H1 (cell line): ENCODE data around the gene EML1. TPM values are rescaled to one million over a fixed set of nuclear protein-coding genes. Genes with fewer than 3 reads are reported as not detected.

ENCODE experiments used
- CTCF ChIA-PET: fragments of 300-600 bp; sonication (Branson Sonifier 250); formaldehyde crosslinking; loops from one replicate; lab custom pipeline; 2021; ENCODE audit not compliant: partially characterized antibody; lab: Charles Lee
- POLR2A ChIA-PET: fragments of 300-600 bp; sonication (Branson Sonifier 250); formaldehyde crosslinking; loops from one replicate; lab custom pipeline; 2021; ENCODE audit warnings: inconsistent platforms; ENCODE audit not compliant: partially characterized antibody; lab: Charles Lee
- DNase-seq, 2 experiments: peaks; one replicate each; pipeline versions ENCODE4 v3.0.0 to v3.0.0-alpha.2; 2010 to 2022; ENCODE audit warnings: low spot score in 2 of 2, low read depth in 1 of 2, mixed read lengths in 1 of 2
- FAIRE-seq: peaks from 2 replicates; lab custom pipeline; 2011; peaks lifted over from hg19 to GRCh38; lab: Jason Lieb, UNC
- H2AFZ ChIP-seq: 2 replicates; pipeline ENCODE4 v1.8.1; 2012; ENCODE audit warnings: low read length, inconsistent platforms
- H2AK5ac ChIP-seq: 2 replicates; pipeline ENCODE4 v1.6.1; 2013; ENCODE audit warnings: low read depth, low read length
- H2BK120ac ChIP-seq: replicated peaks from 2 replicates; pipeline ENCODE3; 2013; ENCODE audit warnings: low read depth, low read length, inconsistent platforms
- H2BK12ac ChIP-seq: 2 replicates; pipeline ENCODE4 v1.6.1; 2013; ENCODE audit warnings: low read depth, low read length
- H2BK15ac ChIP-seq: 2 replicates; pipeline ENCODE4 v1.6.1; 2013; ENCODE audit warnings: low read length
- H2BK20ac ChIP-seq: 2 replicates; pipeline ENCODE4 v1.6.1; 2013; ENCODE audit warnings: low read length
- H2BK5ac ChIP-seq: 2 replicates; pipeline ENCODE4 v1.6.1; 2013; ENCODE audit warnings: low read depth, low read length
- H3K14ac ChIP-seq: 2 replicates; pipeline ENCODE4 v1.6.1; 2013; ENCODE audit warnings: inconsistent platforms; ENCODE audit not compliant: insufficient read length
- H3K18ac ChIP-seq: 2 replicates; pipeline ENCODE4 v1.6.1; 2013; ENCODE audit warnings: low read length; ENCODE audit errors: extremely low read depth
- H3K23ac ChIP-seq: 2 replicates; pipeline ENCODE4 v1.6.1; 2013; ENCODE audit warnings: inconsistent platforms; ENCODE audit not compliant: insufficient read length
- H3K23me2 ChIP-seq: 2 replicates; pipeline ENCODE4 v1.6.1; 2013; ENCODE audit warnings: low read depth, low read length
- H3K27ac ChIP-seq: 2 replicates; pipeline ENCODE4 v1.6.1; 2011; ENCODE audit warnings: low read depth, low read length, inconsistent platforms
- H3K27me3 ChIP-seq, 4 experiments: replicated peaks in 1 of 4; 1 replicate in 1 of 4; 2 replicates in 3 of 4; pipeline versions ENCODE4 v1.6.1 to v1.8.1; 2011 to 2013; ENCODE audit warnings: low read length in 3 of 4, mild to moderate bottlenecking in 3 of 4, inconsistent platforms in 2 of 4, mixed read lengths in 2 of 4, moderate library complexity in 1 of 4; ENCODE audit not compliant: control insufficient read depth in 3 of 4, insufficient read depth in 3 of 4; ENCODE audit errors: extremely low read depth in 1 of 4
- H3K36me3 ChIP-seq, 4 experiments: 2 replicates each; pipeline versions ENCODE4 v1.6.1 to v1.8.1; 2011 to 2013; ENCODE audit warnings: mild to moderate bottlenecking in 4 of 4, low read length in 3 of 4, moderate library complexity in 2 of 4, control low read depth in 1 of 4, inconsistent platforms in 1 of 4; ENCODE audit not compliant: insufficient read depth in 4 of 4, control insufficient read depth in 2 of 4
- H3K4ac ChIP-seq: replicated peaks from 2 replicates; pipeline ENCODE3; 2013; ENCODE audit warnings: low read length, low read depth, mixed read lengths, inconsistent platforms; ENCODE audit not compliant: insufficient read length
- H3K4me1 ChIP-seq, 4 experiments: replicated peaks in 1 of 4; 1 replicate in 1 of 4; 2 replicates in 3 of 4; pipeline versions ENCODE4 v1.6.1 to v1.8.1; 2011 to 2013; ENCODE audit warnings: low read length in 3 of 4, inconsistent platforms in 2 of 4, mixed read lengths in 1 of 4; ENCODE audit not compliant: insufficient read depth in 4 of 4, control insufficient read depth in 3 of 4
- H3K4me2 ChIP-seq, 2 experiments: 2 replicates each; pipeline versions ENCODE4 v1.6.1 to v1.8.1; 2011 to 2013; ENCODE audit warnings: low read depth in 2 of 2, low read length in 2 of 2, control low read depth in 1 of 2, inconsistent platforms in 1 of 2, mild to moderate bottlenecking in 1 of 2; ENCODE audit not compliant: insufficient read depth in 1 of 2
- H3K4me3 ChIP-seq, 4 experiments: fragments of 200-600, 300-600 bp in 1 of 4; sonication (generic), shearing (Covaris generic), sonication (Bioruptor Twin) in 1 of 4; 2 replicates each; pipeline versions ENCODE4 v1.5.1 to v1.8.1; 2011 to 2016; ENCODE audit warnings: low read length in 4 of 4, low read depth in 3 of 4, control low read depth in 2 of 4, inconsistent platforms in 2 of 4, mild to moderate bottlenecking in 2 of 4, mixed read lengths in 1 of 4, moderate library complexity in 1 of 4; ENCODE audit not compliant: insufficient read depth in 2 of 4; ENCODE audit errors: extremely low read depth in 1 of 4
- H3K56ac ChIP-seq: replicated peaks from 2 replicates; pipeline ENCODE3; 2013; ENCODE audit warnings: low read depth, mild to moderate bottlenecking, mixed read lengths, low read length, inconsistent platforms; ENCODE audit not compliant: insufficient read length
- H3K79me1 ChIP-seq: 2 replicates; pipeline ENCODE4 v1.6.1; 2013; ENCODE audit warnings: low read depth, low read length, control low read depth
- H3K79me2 ChIP-seq, 2 experiments: 2 replicates each; pipeline versions ENCODE4 v1.6.1 to v1.8.1; 2012 to 2013; ENCODE audit warnings: low read length in 2 of 2, mild to moderate bottlenecking in 2 of 2, inconsistent platforms in 1 of 2; ENCODE audit not compliant: insufficient read depth in 2 of 2, control insufficient read depth in 1 of 2
- H3K9ac ChIP-seq, 4 experiments: replicated peaks in 1 of 4; 1 replicate in 1 of 4; 2 replicates in 3 of 4; pipeline versions ENCODE4 v1.6.1 to v1.8.1; 2011 to 2013; ENCODE audit warnings: low read depth in 3 of 4, low read length in 3 of 4, control low read depth in 2 of 4, mild to moderate bottlenecking in 2 of 4, moderate library complexity in 2 of 4, inconsistent platforms in 1 of 4; ENCODE audit errors: extremely low read depth in 1 of 4
- H3K9me3 ChIP-seq, 2 experiments: 2 replicates each; pipeline versions ENCODE4 v1.6.1 to v1.8.1; 2012 to 2013; ENCODE audit warnings: mild to moderate bottlenecking in 2 of 2, moderate library complexity in 2 of 2, control low read depth in 1 of 2, inconsistent platforms in 1 of 2, low read depth in 1 of 2, low read length in 1 of 2, mixed read lengths in 1 of 2; ENCODE audit not compliant: insufficient read depth in 2 of 2
- H4K20me1 ChIP-seq, 2 experiments: replicated peaks in 1 of 2; 2 replicates each; pipeline versions ENCODE3 to v1.8.1; 2011 to 2013; ENCODE audit warnings: inconsistent platforms in 2 of 2, low read length in 2 of 2, mild to moderate bottlenecking in 1 of 2; ENCODE audit not compliant: insufficient read depth in 2 of 2, control insufficient read depth in 1 of 2
- H4K5ac ChIP-seq: 2 replicates; pipeline ENCODE4 v1.6.1; 2013; ENCODE audit warnings: low read length, low read depth, mixed read lengths, inconsistent platforms; ENCODE audit not compliant: insufficient read length
- H4K8ac ChIP-seq: 2 replicates; pipeline ENCODE4 v1.8.0; 2013; ENCODE audit warnings: mild to moderate bottlenecking, moderate library complexity, low read length, inconsistent platforms; ENCODE audit not compliant: insufficient read depth; ENCODE audit errors: extremely low read depth
- H4K91ac ChIP-seq: replicated peaks from 2 replicates; pipeline ENCODE3; 2013; ENCODE audit warnings: low read length, mixed read lengths, inconsistent platforms; ENCODE audit not compliant: insufficient read length
- GABPA ChIP-seq: IDR thresholded peaks from 2 replicates; pipeline ENCODE4 v1.6.1; 2011; ENCODE audit warnings: mild to moderate bottlenecking, low read length, moderate library complexity, borderline replicate concordance; ENCODE audit not compliant: insufficient read depth
- JUND ChIP-seq: IDR thresholded peaks from 2 replicates; pipeline ENCODE4 v1.6.1; 2011; ENCODE audit warnings: mild to moderate bottlenecking, improper control_type of control experiment, low read length
- WGBS, 2 experiments: shearing (Covaris generic) in 1 of 2; methylation state at CpG; one replicate each; pipeline versions ENCODE4 v1.1.6 to v1.1.7; 2013 to 2015; ENCODE audit warnings: low lambda C conversion rate in 2 of 2, mixed read lengths in 2 of 2, inconsistent platforms in 1 of 2, low coverage in 1 of 2, missing lambda C conversion rate in 1 of 2; ENCODE audit not compliant: insufficient replicate concordance in 2 of 2, insufficient coverage in 1 of 2, insufficient read length in 1 of 2; ENCODE audit errors: extremely low coverage in 1 of 2, missing lambda C conversion rate in 1 of 2; 5-methylcytosine and 5-hydroxymethylcytosine counted together
- polyA plus RNA-seq, 7 experiments: library from polyadenylated mRNA; depleted of rRNA in 3 of 7; stranded (reverse) in 5 of 7; unstranded in 2 of 7; fragments of >200 nt in 5 of 7; fragments of 200-250 nt in 2 of 7; gene quantifications; 1 replicate in 5 of 7; 2 replicates in 1 of 7; 4 replicates in 1 of 7; pipeline versions ENCODE4 v1.2.1 to v1.2.3, GENCODE V29; 2011 to 2013; ENCODE audit warnings: missing spikeins in 2 of 7, mixed read lengths in 2 of 7
- total RNA-seq: library from RNA; stranded (reverse); fragmentation: NEBNext Ultra II Directional; extraction: Animal tissue kit (Norgen Biotek cat#: 25700); gene quantifications from 2 replicates; pipeline ENCODE4 v1.2.1, GENCODE V29; 2021

EML1 gene
- total and polyA plus RNA-seq, 2 of the 8 experiments (the other 6 are each of a cell fraction or from before 2014, with no cell fraction given), result 11.1 to 24.7 TPM

DNA sequence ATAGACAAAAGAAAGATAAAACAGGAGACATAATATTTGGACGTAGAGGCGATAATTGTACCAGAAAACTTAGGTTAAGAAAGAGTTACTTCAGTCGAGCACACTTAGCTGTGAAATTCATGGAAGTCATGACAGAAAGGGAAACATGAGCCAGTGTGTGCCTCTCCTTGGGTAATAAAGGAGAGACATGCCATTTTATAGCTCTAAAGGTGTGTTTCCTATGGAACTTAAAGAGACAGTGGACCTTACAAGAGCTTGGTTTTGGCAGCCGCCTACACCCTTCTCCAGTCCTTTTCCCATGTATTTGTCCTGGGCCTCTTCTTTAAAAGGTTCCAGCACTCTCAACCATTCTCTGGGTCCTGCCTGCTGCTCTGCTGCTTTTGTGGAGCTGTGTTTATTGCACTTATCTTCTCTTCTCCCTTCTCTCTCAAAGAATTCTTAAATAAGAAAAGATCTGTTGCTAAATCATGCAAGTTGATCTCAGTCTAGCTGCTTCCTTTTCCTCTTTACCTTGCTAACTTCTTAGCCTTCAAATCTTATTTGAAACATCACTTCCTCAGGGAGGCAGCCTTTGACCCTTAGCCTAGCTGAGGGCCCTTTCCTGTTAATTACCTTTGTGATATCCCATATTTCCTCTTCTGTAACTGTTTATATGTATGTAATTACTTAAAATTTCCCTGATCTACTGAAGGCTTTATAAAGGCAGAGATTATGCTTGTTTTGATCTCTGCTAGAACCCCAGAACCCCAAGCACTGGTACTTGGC, 190.2 kb downstream of the EML1 start:
- H3K23me2 ChIP-seq, result no peaks in the 10 kb centered on the region
- no peak overlapping the region for H2AFZ ChIP-seq
- no peak for TF ChIP-seq JUND
- TF ChIP-seq GABPA, result no peak

More for the DNA sequence above, 190.2 kb downstream of the EML1 start:
- Histone ChIP-seq H3K27me3 (no peaks in the 10 kb centered on the region), H3K23ac (no peak overlapping the region), H3K14ac (no peak overlapping the region), H3K18ac (no peak overlapping the region), H2BK20ac (no peak overlapping the region), H2BK12ac (no peak overlapping the region), H3K9ac (no peak overlapping the region), H3K79me1 (peaks cover 7% of the 10 kb centered on the region; the same call in 1 of the 2 replicates), H4K5ac (no peak overlapping the region), H2BK120ac (no peak overlapping the region), H4K91ac (no peak overlapping the region), H4K8ac (no peak overlapping the region), H4K20me1 (peaks cover 2% of the 10 kb centered on the region in 2 experiments), H2AK5ac (no peak overlapping the region), H3K56ac (no peak overlapping the region), H3K79me2 (peaks cover 0 to 29% of the 10 kb centered on the region in 2 experiments; a peak in 2 of 4 replicates), H2BK5ac (no peak overlapping the region), H3K4ac (no peak overlapping the region), H3K4me3 (no peak overlapping the region), H3K9me3 (peaks cover 6 to 7% of the 10 kb centered on the region in 2 experiments; a peak in 2 of 4 replicates), H3K36me3 (0 out of 8 replicates have a peak, but pooled peaks cover 0 to 2% (median 0%) of the 10 kb centered on the region in 4 experiments), H3K4me1 (no peaks in the 10 kb centered on the region), H3K27ac (no peak overlapping the region), H3K4me2 (no peak overlapping the region), H2BK15ac (no peak overlapping the region)
- DNase-seq (no peak), FAIRE-seq (no peak)
- WGBS, 2 experiments, result 92% methylated on average over 4 of the region's 4 CpGs; no CpG with 5 or more reads in 1 of the 2 experiments
- ChIA-PET POLR2A (interaction anchor here (1.0 to 1.1 kb wide), 3 partner anchors 8 to 73 kb away, joined by 3 to 6 read pairs (median 4); no protein-coding TSS in a partner anchor), CTCF (interaction anchor here (0.7 to 4.5 kb wide), 34 partner anchors 9 to 172 kb away, joined by 3 to 44 read pairs (median 5); partner anchors contain the start of gene EVL)
